Memory B cell (primary cell): Measurements from ENCODE around the gene ENDOD1.
"Not testable (repeated sequence)": the region's sequence is repeated elsewhere in the genome, so short reads cannot be mapped to it uniquely, and the experiment has no call there.

Experiments used
- ATAC-seq: fragments of 150-1000 bp; cut with Tn5 transposase; 2 replicates; pipeline ENCODE4 v1.10.0; 2021; ENCODE audit warnings: low read depth, mild to moderate bottlenecking, moderate library complexity
- DNase-seq, 2 donors: peaks; one replicate each; pipeline ENCODE4 v3.0.0; 2022; ENCODE audit warnings: low spot score in 2 of 2
- H3K27ac Mint-ChIP-seq: one replicate; pipeline ENCODE4 v1.8.0; 2022; ENCODE audit warnings: mild to moderate bottlenecking, moderate library complexity, mixed read lengths
- H3K27me3 Mint-ChIP-seq: one replicate; pipeline ENCODE4 v1.8.0; 2022; ENCODE audit warnings: mixed read lengths
- H3K36me3 Mint-ChIP-seq: one replicate; pipeline ENCODE4 v1.8.0; 2022; ENCODE audit warnings: mild to moderate bottlenecking, mixed read lengths
- H3K4me1 Mint-ChIP-seq: one replicate; pipeline ENCODE4 v1.8.0; 2022; ENCODE audit warnings: mixed read lengths
- H3K4me3 Mint-ChIP-seq: one replicate; pipeline ENCODE4 v1.8.0; 2022; ENCODE audit warnings: mild to moderate bottlenecking, moderate library complexity, mixed read lengths
- H3K9me3 Mint-ChIP-seq: one replicate; pipeline ENCODE4 v1.8.0; 2022; ENCODE audit warnings: mixed read lengths

ENDOD1 gene

GRCh38 chr11:95103701-95104100 is 14.1 kb downstream of the ENDOD1 start:
- Mint-ChIP-seq H3K4me3 (no peak overlapping the region), H3K27ac (no peak overlapping the region), H3K36me3 (peaks cover 6% of the 10 kb centered on the region), H3K9me3 (no peaks in the 10 kb centered on the region), H3K27me3 (no peaks in the 10 kb centered on the region), H3K4me1 (peaks cover 20% of the 10 kb centered on the region)
- no peak for DNase-seq
- no peak for ATAC-seq

- Mint-ChIP-seq H3K27me3 (no peaks in the 10 kb centered on the region), H3K27ac (no peak overlapping the region), H3K4me1 (peaks cover 18% of the 10 kb centered on the region), H3K4me3 (no peak overlapping the region), H3K36me3 (peaks cover 5% of the 10 kb centered on the region), H3K9me3 (no peaks in the 10 kb centered on the region)
- DNase-seq, result no peak
- ATAC-seq, result no peak
These were observed 14.6 kb downstream of the ENDOD1 start for GRCh38 chr11:95104121-95104830.

- no peak overlapping the region for H3K4me3 Mint-ChIP-seq
- no peaks in the 10 kb centered on the region for H3K27me3 Mint-ChIP-seq
- no peaks in the 10 kb centered on the region for H3K9me3 Mint-ChIP-seq
- peaks cover 21% of the 10 kb centered on the region for H3K4me1 Mint-ChIP-seq
- peaks cover 9% of the 10 kb centered on the region for H3K36me3 Mint-ChIP-seq
- no peak for ATAC-seq
- H3K27ac Mint-ChIP-seq, result no peak overlapping the region
- no peak for DNase-seq
These were observed 15.2 kb downstream of the ENDOD1 start for GRCh38 chr11:95104856-95105255.

GRCh38 chr11:95108159-95108611 is 18.5 kb downstream of the ENDOD1 start:
- peaks cover 24% of the 10 kb centered on the region for H3K4me1 Mint-ChIP-seq
- peak overlapping the region; percentile 37 for H3K4me3 Mint-ChIP-seq
- DNase-seq (no peak), ATAC-seq (no peak)
- H3K36me3 Mint-ChIP-seq, result peaks cover 14% of the 10 kb centered on the region
- H3K9me3 Mint-ChIP-seq, result no peaks in the 10 kb centered on the region
- H3K27me3 Mint-ChIP-seq, result no peaks in the 10 kb centered on the region
- H3K27ac Mint-ChIP-seq, result peak overlapping the region; percentile 62

GRCh38 chr11:95108671-95109551 is 19.3 kb downstream of the ENDOD1 start:
- peaks cover 17% of the 10 kb centered on the region for H3K36me3 Mint-ChIP-seq
- peaks cover 23% of the 10 kb centered on the region for H3K4me1 Mint-ChIP-seq
- H3K27me3 Mint-ChIP-seq, result no peaks in the 10 kb centered on the region
- no peaks in the 10 kb centered on the region for H3K9me3 Mint-ChIP-seq
- no peak for DNase-seq
- no peak overlapping the region for H3K4me3 Mint-ChIP-seq
- no peak for ATAC-seq
- peak overlapping the region; percentile 62 for H3K27ac Mint-ChIP-seq

- H3K36me3 Mint-ChIP-seq, result peaks cover 17% of the 10 kb centered on the region
- H3K27me3 Mint-ChIP-seq, H3K9me3 Mint-ChIP-seq, ATAC-seq, DNase-seq, H3K4me3 Mint-ChIP-seq: not testable (repeated sequence)
- H3K4me1 Mint-ChIP-seq, result peaks cover 19% of the 10 kb centered on the region
- peak overlapping the region; percentile 7 for H3K27ac Mint-ChIP-seq
These were observed 21.8 kb downstream of the ENDOD1 start for GRCh38 chr11:95111471-95111870.

- Mint-ChIP-seq H3K9me3 (no peaks in the 10 kb centered on the region), H3K36me3 (peaks cover 17% of the 10 kb centered on the region), H3K4me1 (peaks cover 19% of the 10 kb centered on the region), H3K27ac (peak overlapping the region; percentile 7), H3K27me3 (no peaks in the 10 kb centered on the region), H3K4me3 (no peak overlapping the region)
- DNase-seq (no peak), ATAC-seq (no peak)
These were observed 22.4 kb downstream of the ENDOD1 start for GRCh38 chr11:95111923-95112540.

GRCh38 chr11:95115597-95115996 is 26.0 kb downstream of the ENDOD1 start:
- peaks cover 5% of the 10 kb centered on the region for H3K9me3 Mint-ChIP-seq
- H3K27ac Mint-ChIP-seq, result no peak overlapping the region
- peaks cover 13% of the 10 kb centered on the region for H3K36me3 Mint-ChIP-seq
- H3K27me3 Mint-ChIP-seq, result no peaks in the 10 kb centered on the region
- no peak for ATAC-seq
- no peak for DNase-seq
- H3K4me3 Mint-ChIP-seq, result no peak overlapping the region
- peaks cover 13% of the 10 kb centered on the region for H3K4me1 Mint-ChIP-seq

GRCh38 chr11:95119361-95120060 is 29.9 kb downstream of the ENDOD1 start:
- Mint-ChIP-seq H3K27ac (no peak overlapping the region), H3K36me3 (peaks cover 10% of the 10 kb centered on the region), H3K27me3 (no peaks in the 10 kb centered on the region), H3K9me3 (peaks cover 5% of the 10 kb centered on the region), H3K4me1 (peaks cover 14% of the 10 kb centered on the region), H3K4me3 (no peak overlapping the region)
- DNase-seq, result no peak
- ATAC-seq, result no peak

GRCh38 chr11:95121698-95122097 is 32.1 kb downstream of the ENDOD1 start:
- DNase-seq (no peak), ATAC-seq (no peak)
- Mint-ChIP-seq H3K4me1 (peaks cover 19% of the 10 kb centered on the region), H3K9me3 (peaks cover 5% of the 10 kb centered on the region), H3K27me3 (no peaks in the 10 kb centered on the region), H3K36me3 (peaks cover 17% of the 10 kb centered on the region), H3K27ac (no peak overlapping the region), H3K4me3 (no peak overlapping the region)

GRCh38 chr11:95123556-95123955 is 33.9 kb downstream of the ENDOD1 start:
- ATAC-seq (no peak), DNase-seq (no peak)
- Mint-ChIP-seq H3K36me3 (peaks cover 12% of the 10 kb centered on the region), H3K27ac (no peak overlapping the region), H3K9me3 (peaks cover 1% of the 10 kb centered on the region), H3K4me3 (no peak overlapping the region), H3K4me1 (peaks cover 14% of the 10 kb centered on the region), H3K27me3 (no peaks in the 10 kb centered on the region)

GRCh38 chr11:95128602-95129001 is 39.0 kb downstream of the ENDOD1 start:
- Mint-ChIP-seq H3K9me3 (no peaks in the 10 kb centered on the region), H3K4me3 (no peak overlapping the region)

GRCh38 chr11:95132956-95133355 is 43.3 kb downstream of the ENDOD1 start:
- Mint-ChIP-seq H3K27me3 (no peaks in the 10 kb centered on the region), H3K27ac (no peak overlapping the region), H3K4me1 (no peaks in the 10 kb centered on the region), H3K36me3 (peaks cover 10% of the 10 kb centered on the region), H3K4me3 (no peak overlapping the region), H3K9me3 (no peaks in the 10 kb centered on the region)
- DNase-seq (no peak), ATAC-seq (no peak)

More at GRCh38 chr11:95128602-95129001, 39.0 kb downstream of the ENDOD1 start:
- Mint-ChIP-seq H3K36me3 (peaks cover 18% of the 10 kb centered on the region), H3K4me1 (peaks cover 6% of the 10 kb centered on the region), H3K27me3 (no peaks in the 10 kb centered on the region), H3K27ac (no peak overlapping the region)
- no peak for ATAC-seq
- DNase-seq, result no peak
